ENCODE measurements around the gene CFAP74. TPM values are rescaled to one million over a fixed set of nuclear protein-coding genes. Genes with fewer than 3 reads are reported as not detected.

Gene CFAP74
- total RNA-seq, 1 experiment from 2014 or later = not detected

DNA sequence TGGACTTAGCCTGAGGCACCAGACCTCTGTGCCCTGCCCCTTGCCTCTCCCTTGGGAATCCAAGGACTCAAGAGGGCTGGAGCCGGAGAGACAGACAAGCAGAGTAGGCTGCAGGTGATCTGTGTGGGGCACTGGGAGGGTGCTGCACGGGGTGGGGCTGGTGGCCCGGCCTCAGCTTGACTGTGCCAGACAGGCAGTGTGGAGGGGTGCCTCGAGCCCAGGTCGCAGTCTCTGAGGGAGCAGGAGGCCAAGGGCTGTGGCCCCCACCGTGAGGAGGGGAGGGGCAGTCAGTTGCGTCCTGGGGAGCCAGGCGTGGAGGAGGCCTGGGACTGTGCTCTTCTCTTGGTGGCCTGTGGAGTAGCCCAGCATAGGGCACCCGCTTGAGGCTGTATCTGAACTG, 19.6 kb upstream of the CFAP74 start:
- Histone ChIP-seq H3K9me3 (no peaks in the 10 kb centered on the region), H3K36me3 (ENCODE audit: control insufficient read depth, insufficient read depth, low read length) (no peaks in the 10 kb centered on the region), H3K4me1 (no peaks in the 10 kb centered on the region), H3K4me3 (ENCODE audit: low read depth, low read length) (no peak overlapping the region), H3K27me3 (replicated peaks; ENCODE audit: control insufficient read depth, insufficient read depth, low read length) (no peaks in the 10 kb centered on the region; the same call in none of the 2 replicates)
- no TSS peak for BruUV-seq (replicated peaks)
- no peaks in the 10 kb centered on the region for H3K36me3 Mint-ChIP-seq (ENCODE audit: insufficient read depth, unreplicated experiment)
- TF ChIP-seq, protein P1, sequence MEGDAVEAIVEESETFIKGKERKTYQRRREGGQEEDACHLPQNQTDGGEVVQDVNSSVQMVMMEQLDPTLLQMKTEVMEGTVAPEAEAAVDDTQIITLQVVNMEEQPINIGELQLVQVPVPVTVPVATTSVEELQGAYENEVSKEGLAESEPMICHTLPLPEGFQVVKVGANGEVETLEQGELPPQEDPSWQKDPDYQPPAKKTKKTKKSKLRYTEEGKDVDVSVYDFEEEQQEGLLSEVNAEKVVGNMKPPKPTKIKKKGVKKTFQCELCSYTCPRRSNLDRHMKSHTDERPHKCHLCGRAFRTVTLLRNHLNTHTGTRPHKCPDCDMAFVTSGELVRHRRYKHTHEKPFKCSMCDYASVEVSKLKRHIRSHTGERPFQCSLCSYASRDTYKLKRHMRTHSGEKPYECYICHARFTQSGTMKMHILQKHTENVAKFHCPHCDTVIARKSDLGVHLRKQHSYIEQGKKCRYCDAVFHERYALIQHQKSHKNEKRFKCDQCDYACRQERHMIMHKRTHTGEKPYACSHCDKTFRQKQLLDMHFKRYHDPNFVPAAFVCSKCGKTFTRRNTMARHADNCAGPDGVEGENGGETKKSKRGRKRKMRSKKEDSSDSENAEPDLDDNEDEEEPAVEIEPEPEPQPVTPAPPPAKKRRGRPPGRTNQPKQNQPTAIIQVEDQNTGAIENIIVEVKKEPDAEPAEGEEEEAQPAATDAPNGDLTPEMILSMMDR (IDR thresholded peaks at IDR 0.05; ENCODE audit: insufficient read depth in 1 of 2, low read depth in 1 of 2, low read length in 1 of 2, severe bottlenecking in 1 of 2, unreplicated experiment in 1 of 2) = no peak
- peaks cover 12% of the 10 kb centered on the region for H3K27me3 Mint-ChIP-seq (ENCODE audit: insufficient read depth, unreplicated experiment)
- H3K4me1 Mint-ChIP-seq (ENCODE audit: low read depth, unreplicated experiment) = no peaks in the 10 kb centered on the region
- H3K9me3 Mint-ChIP-seq (ENCODE audit: unreplicated experiment) = no peaks in the 10 kb centered on the region
- no peak for DNase-seq
- CTCF ChIA-PET = no interaction called here
- no peak overlapping the region for H3K4me3 Mint-ChIP-seq (ENCODE audit: unreplicated experiment)
- POLR2A ChIA-PET = no interaction called here
- no peak overlapping the region for H3K27ac Mint-ChIP-seq (ENCODE audit: unreplicated experiment)
- intact Hi-C loops (cut with micrococcal nuclease; ENCODE audit: unreplicated experiment) = no loop called here

DNA sequence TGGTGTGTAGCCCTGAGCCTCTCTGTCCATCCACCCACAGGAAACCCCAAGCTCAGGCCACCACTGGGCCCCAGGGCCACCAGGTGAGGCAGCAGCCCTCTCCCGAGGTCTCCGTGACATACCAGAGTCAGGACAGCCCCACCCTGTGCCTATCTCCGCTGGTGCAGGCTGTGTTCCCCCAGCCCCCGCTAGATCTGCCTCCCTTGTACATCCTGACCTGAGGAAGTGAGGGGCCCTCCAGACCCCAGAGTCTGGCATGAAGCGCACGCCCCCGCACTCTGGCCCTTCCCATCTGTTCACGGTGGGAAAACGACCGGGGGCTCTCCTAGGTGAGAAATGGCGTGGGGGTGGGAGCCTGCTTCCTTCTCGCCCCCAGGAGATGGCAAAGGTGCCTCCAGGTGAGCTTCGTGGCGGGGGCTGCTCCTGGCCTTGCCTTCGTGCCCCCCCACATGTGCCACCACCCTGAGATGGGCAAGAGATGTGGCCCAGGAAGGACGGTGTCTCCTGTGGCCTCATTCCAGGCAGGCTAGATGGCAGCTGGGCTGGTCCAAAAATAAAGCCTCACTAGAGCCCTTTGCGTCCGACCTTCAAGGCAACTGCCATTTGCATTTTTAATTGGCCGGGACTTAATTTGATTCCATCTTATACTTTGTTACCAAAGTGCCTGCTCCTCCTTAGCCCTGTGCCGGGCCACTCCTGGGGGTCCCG, 18.6 kb upstream of the CFAP74 start:
- BruUV-seq (replicated peaks) = no TSS peak
- ChIA-PET CTCF (no interaction called here), POLR2A (no interaction called here)
- no peak for DNase-seq
- Mint-ChIP-seq H3K27me3 (ENCODE audit: insufficient read depth, unreplicated experiment) (peaks cover 12% of the 10 kb centered on the region), H3K36me3 (ENCODE audit: insufficient read depth, unreplicated experiment) (no peaks in the 10 kb centered on the region), H3K4me1 (ENCODE audit: low read depth, unreplicated experiment) (no peaks in the 10 kb centered on the region), H3K9me3 (ENCODE audit: unreplicated experiment) (no peaks in the 10 kb centered on the region), H3K4me3 (ENCODE audit: unreplicated experiment) (no peak overlapping the region), H3K27ac (ENCODE audit: unreplicated experiment) (no peak overlapping the region)
- Histone ChIP-seq H3K36me3 (ENCODE audit: control insufficient read depth, insufficient read depth, low read length) (no peaks in the 10 kb centered on the region), H3K9me3 (no peaks in the 10 kb centered on the region), H3K27me3 (replicated peaks; ENCODE audit: control insufficient read depth, insufficient read depth, low read length) (no peaks in the 10 kb centered on the region; the same call in none of the 2 replicates), H3K4me1 (no peaks in the 10 kb centered on the region), H3K4me3 (ENCODE audit: low read depth, low read length) (no peak overlapping the region)
- intact Hi-C loops (cut with micrococcal nuclease; ENCODE audit: unreplicated experiment) = no loop called here
- TF ChIP-seq, protein P1 (IDR thresholded peaks at IDR 0.05; ENCODE audit: insufficient read depth in 1 of 2, low read depth in 1 of 2, low read length in 1 of 2, severe bottlenecking in 1 of 2, unreplicated experiment in 1 of 2) = no peak

- Histone ChIP-seq H3K9me3 (no peaks in the 10 kb centered on the region), H3K4me3 (ENCODE audit: low read depth, low read length) (no peak overlapping the region), H3K27me3 (replicated peaks; ENCODE audit: control insufficient read depth, insufficient read depth, low read length) (no peaks in the 10 kb centered on the region; the same call in none of the 2 replicates), H3K36me3 (ENCODE audit: control insufficient read depth, insufficient read depth, low read length) (no peaks in the 10 kb centered on the region), H3K4me1 (no peaks in the 10 kb centered on the region)
- DNase-seq = no peak
- Mint-ChIP-seq H3K36me3 (ENCODE audit: insufficient read depth, unreplicated experiment) (no peaks in the 10 kb centered on the region), H3K9me3 (ENCODE audit: unreplicated experiment) (no peaks in the 10 kb centered on the region), H3K27me3 (ENCODE audit: insufficient read depth, unreplicated experiment) (peaks cover 17% of the 10 kb centered on the region), H3K4me1 (ENCODE audit: low read depth, unreplicated experiment) (no peaks in the 10 kb centered on the region), H3K27ac (ENCODE audit: unreplicated experiment) (no peak overlapping the region), H3K4me3 (ENCODE audit: unreplicated experiment) (no peak overlapping the region)
- POLR2A ChIA-PET = no interaction called here
- BruUV-seq (replicated peaks) = no TSS peak
- TF ChIP-seq, protein P1 (IDR thresholded peaks at IDR 0.05; ENCODE audit: insufficient read depth in 1 of 2, low read depth in 1 of 2, low read length in 1 of 2, severe bottlenecking in 1 of 2, unreplicated experiment in 1 of 2) = no peak
- CTCF ChIA-PET = no interaction called here
- intact Hi-C loops (cut with micrococcal nuclease; ENCODE audit: unreplicated experiment) = no loop called here
Observed at GRCh38 chr1:2021550-2021949, 18.0 kb upstream of the CFAP74 start.

Data from Caco-2 (cell line).